RPMI7951 (cell line): Measurements from ENCODE around the gene L3MBTL1. TPM values are rescaled to one million over a fixed set of nuclear protein-coding genes. Genes with fewer than 3 reads are reported as not detected.

Source experiments
- DNase-seq: peaks from one replicate; pipeline ENCODE4 v3.0.0-alpha.2; 2012; ENCODE audit warnings: low read depth
- total RNA-seq: library from RNA; depleted of rRNA; stranded (reverse); fragments of >200 nt; shearing (Covaris generic); gene quantifications from 2 replicates; pipeline ENCODE4 v1.2.3, GENCODE V29; 2014

The L3MBTL1 gene
- total RNA-seq, 1 experiment from 2014 or later = 2.9 TPM

- DNase-seq = no peak
Observed at GRCh38 chr20:43559147-43559987, 51.9 kb downstream of the L3MBTL1 start.

GRCh38 chr20:43560974-43561373 is 53.5 kb downstream of the L3MBTL1 start:
- no peak for DNase-seq

- DNase-seq = peak; percentile 20
Observed at GRCh38 chr20:43563429-43563828, 55.9 kb downstream of the L3MBTL1 start.

GRCh38 chr20:43563991-43564390 is 56.5 kb downstream of the L3MBTL1 start:
- no peak for DNase-seq

- no peak for DNase-seq
Observed at GRCh38 chr20:43564455-43564854, 57.0 kb downstream of the L3MBTL1 start.

- no peak for DNase-seq
Observed at GRCh38 chr20:43564993-43565757, 57.7 kb downstream of the L3MBTL1 start.

- no peak for DNase-seq
Observed at GRCh38 chr20:43565758-43566104, 58.2 kb downstream of the L3MBTL1 start.

GRCh38 chr20:43567477-43567876 is 60.0 kb downstream of the L3MBTL1 start:
- DNase-seq = no peak

GRCh38 chr20:43568706-43569105 is 61.2 kb downstream of the L3MBTL1 start:
- no peak for DNase-seq

GRCh38 chr20:43569282-43569681 is 61.8 kb downstream of the L3MBTL1 start:
- DNase-seq = no peak

- no peak for DNase-seq
Observed at GRCh38 chr20:43570496-43570895, 63.0 kb downstream of the L3MBTL1 start.

GRCh38 chr20:43571310-43571709 is 63.8 kb downstream of the L3MBTL1 start:
- no peak for DNase-seq

- DNase-seq = no peak
Observed at GRCh38 chr20:43571771-43572170, 64.3 kb downstream of the L3MBTL1 start.

- no peak for DNase-seq
Observed at GRCh38 chr20:43572891-43573290, 65.4 kb downstream of the L3MBTL1 start.

GRCh38 chr20:43576108-43576507 is 68.6 kb downstream of the L3MBTL1 start:
- DNase-seq = peak; percentile 52

- DNase-seq = no peak
Observed at GRCh38 chr20:43579861-43580793, 72.6 kb downstream of the L3MBTL1 start.

- DNase-seq = no peak
Observed at GRCh38 chr20:43583133-43583864, 75.8 kb downstream of the L3MBTL1 start.

GRCh38 chr20:43583982-43584432 is 76.5 kb downstream of the L3MBTL1 start:
- DNase-seq = peak; percentile 99

- DNase-seq = peak; percentile 82
Observed at GRCh38 chr20:43584448-43585136, 77.1 kb downstream of the L3MBTL1 start.

- no peak for DNase-seq
Observed at GRCh38 chr20:43586641-43587040, 79.1 kb downstream of the L3MBTL1 start.
